ENCODE measurements around the gene ARHGAP19.

ARHGAP19 gene

GRCh38 chr10:97323501-97323900, 31.1 kb upstream of the ARHGAP19 start:
- no peak for DNase-seq

- peak in 23 of 56 donors; percentile 7 to 64 (median 23) for DNase-seq
These were observed 29.4 kb upstream of the ARHGAP19 start for GRCh38 chr10:97321804-97322190.

- peak in 43 of 56 donors; percentile 14 to 75 (median 39) for DNase-seq
These were observed 28.8 kb upstream of the ARHGAP19 start for GRCh38 chr10:97321032-97321803.

GRCh38 chr10:97320480-97321031, 28.1 kb upstream of the ARHGAP19 start:
- peak in 4 of 56 donors; percentile 10 to 43 (median 25) for DNase-seq

- peak in 36 of 56 donors; percentile 10 to 69 (median 29) for DNase-seq
These were observed 27.4 kb upstream of the ARHGAP19 start for GRCh38 chr10:97319671-97320479.

GRCh38 chr10:97318772-97319651, 26.6 kb upstream of the ARHGAP19 start, which contains the start of gene FRAT1:
Gene FRAT1 (plus strand): TSS chr10:97319271. CDS start chr10:97319454, 183 bp downstream.
- peak; percentile 40 to 98 (median 86) for DNase-seq

GRCh38 chr10:97314671-97315070, 22.2 kb upstream of the ARHGAP19 start:
- no peak for DNase-seq

GRCh38 chr10:97312897-97313296, 20.5 kb upstream of the ARHGAP19 start:
- DNase-seq, result no peak

- no peak for DNase-seq
These were observed 18.7 kb upstream of the ARHGAP19 start for GRCh38 chr10:97311111-97311626.

GRCh38 chr10:97307866-97308780, 15.7 kb upstream of the ARHGAP19 start:
- DNase-seq, result no peak

- no peak for DNase-seq
These were observed 15.0 kb upstream of the ARHGAP19 start for GRCh38 chr10:97307441-97307840.

- no peak for DNase-seq
These were observed 9.8 kb upstream of the ARHGAP19 start for GRCh38 chr10:97302088-97302791.

GRCh38 chr10:97300980-97301379, 8.5 kb upstream of the ARHGAP19 start:
- no peak for DNase-seq

GRCh38 chr10:97298223-97298571, 5.8 kb upstream of the ARHGAP19 start:
- DNase-seq, result no peak

GRCh38 chr10:97297556-97298222, 5.3 kb upstream of the ARHGAP19 start:
- no peak for DNase-seq

- DNase-seq, result no peak
These were observed 393 bp upstream of the ARHGAP19 start for GRCh38 chr10:97292862-97293198.

- DNase-seq, result peak in 1 of 56 donors; percentile 4
These were observed 910 bp downstream of the ARHGAP19 start for GRCh38 chr10:97291357-97292096.
